H1 (cell line): ENCODE data around the gene ALG9. TPM values are rescaled to one million over a fixed set of nuclear protein-coding genes. Genes with fewer than 3 reads are reported as not detected.

Experiments used
- CTCF ChIA-PET: fragments of 300-600 bp; sonication (Branson Sonifier 250); formaldehyde crosslinking; loops from one replicate; lab custom pipeline; 2021; ENCODE audit not compliant: partially characterized antibody; lab: Charles Lee
- POLR2A ChIA-PET: fragments of 300-600 bp; sonication (Branson Sonifier 250); formaldehyde crosslinking; loops from one replicate; lab custom pipeline; 2021; ENCODE audit warnings: inconsistent platforms; ENCODE audit not compliant: partially characterized antibody; lab: Charles Lee
- DNase-seq, 2 experiments: peaks; one replicate each; pipeline versions ENCODE4 v3.0.0 to v3.0.0-alpha.2; 2010 to 2022; ENCODE audit warnings: low spot score in 2 of 2, low read depth in 1 of 2, mixed read lengths in 1 of 2
- FAIRE-seq: peaks from 2 replicates; lab custom pipeline; 2011; peaks lifted over from hg19 to GRCh38; lab: Jason Lieb, UNC
- H2AFZ ChIP-seq: 2 replicates; pipeline ENCODE4 v1.8.1; 2012; ENCODE audit warnings: low read length, inconsistent platforms
- H2AK5ac ChIP-seq: 2 replicates; pipeline ENCODE4 v1.6.1; 2013; ENCODE audit warnings: low read depth, low read length
- H2BK120ac ChIP-seq: replicated peaks from 2 replicates; pipeline ENCODE3; 2013; ENCODE audit warnings: low read depth, low read length, inconsistent platforms
- H2BK12ac ChIP-seq: 2 replicates; pipeline ENCODE4 v1.6.1; 2013; ENCODE audit warnings: low read depth, low read length
- H2BK15ac ChIP-seq: 2 replicates; pipeline ENCODE4 v1.6.1; 2013; ENCODE audit warnings: low read length
- H2BK20ac ChIP-seq: 2 replicates; pipeline ENCODE4 v1.6.1; 2013; ENCODE audit warnings: low read length
- H2BK5ac ChIP-seq: 2 replicates; pipeline ENCODE4 v1.6.1; 2013; ENCODE audit warnings: low read depth, low read length
- H3K14ac ChIP-seq: 2 replicates; pipeline ENCODE4 v1.6.1; 2013; ENCODE audit warnings: inconsistent platforms; ENCODE audit not compliant: insufficient read length
- H3K18ac ChIP-seq: 2 replicates; pipeline ENCODE4 v1.6.1; 2013; ENCODE audit warnings: low read length; ENCODE audit errors: extremely low read depth
- H3K23ac ChIP-seq: 2 replicates; pipeline ENCODE4 v1.6.1; 2013; ENCODE audit warnings: inconsistent platforms; ENCODE audit not compliant: insufficient read length
- H3K23me2 ChIP-seq: 2 replicates; pipeline ENCODE4 v1.6.1; 2013; ENCODE audit warnings: low read depth, low read length
- H3K27ac ChIP-seq: 2 replicates; pipeline ENCODE4 v1.6.1; 2011; ENCODE audit warnings: low read depth, low read length, inconsistent platforms
- H3K27me3 ChIP-seq, 4 experiments: replicated peaks in 1 of 4; 1 replicate in 1 of 4; 2 replicates in 3 of 4; pipeline versions ENCODE4 v1.6.1 to v1.8.1; 2011 to 2013; ENCODE audit warnings: low read length in 3 of 4, mild to moderate bottlenecking in 3 of 4, inconsistent platforms in 2 of 4, mixed read lengths in 2 of 4, moderate library complexity in 1 of 4; ENCODE audit not compliant: control insufficient read depth in 3 of 4, insufficient read depth in 3 of 4; ENCODE audit errors: extremely low read depth in 1 of 4
- H3K36me3 ChIP-seq, 4 experiments: 2 replicates each; pipeline versions ENCODE4 v1.6.1 to v1.8.1; 2011 to 2013; ENCODE audit warnings: mild to moderate bottlenecking in 4 of 4, low read length in 3 of 4, moderate library complexity in 2 of 4, control low read depth in 1 of 4, inconsistent platforms in 1 of 4; ENCODE audit not compliant: insufficient read depth in 4 of 4, control insufficient read depth in 2 of 4
- H3K4ac ChIP-seq: replicated peaks from 2 replicates; pipeline ENCODE3; 2013; ENCODE audit warnings: low read length, low read depth, mixed read lengths, inconsistent platforms; ENCODE audit not compliant: insufficient read length
- H3K4me1 ChIP-seq, 4 experiments: replicated peaks in 1 of 4; 1 replicate in 1 of 4; 2 replicates in 3 of 4; pipeline versions ENCODE4 v1.6.1 to v1.8.1; 2011 to 2013; ENCODE audit warnings: low read length in 3 of 4, inconsistent platforms in 2 of 4, mixed read lengths in 1 of 4; ENCODE audit not compliant: insufficient read depth in 4 of 4, control insufficient read depth in 3 of 4
- H3K4me2 ChIP-seq, 2 experiments: 2 replicates each; pipeline versions ENCODE4 v1.6.1 to v1.8.1; 2011 to 2013; ENCODE audit warnings: low read depth in 2 of 2, low read length in 2 of 2, control low read depth in 1 of 2, inconsistent platforms in 1 of 2, mild to moderate bottlenecking in 1 of 2; ENCODE audit not compliant: insufficient read depth in 1 of 2
- H3K4me3 ChIP-seq, 4 experiments: fragments of 200-600, 300-600 bp in 1 of 4; sonication (generic), shearing (Covaris generic), sonication (Bioruptor Twin) in 1 of 4; 2 replicates each; pipeline versions ENCODE4 v1.5.1 to v1.8.1; 2011 to 2016; ENCODE audit warnings: low read length in 4 of 4, low read depth in 3 of 4, control low read depth in 2 of 4, inconsistent platforms in 2 of 4, mild to moderate bottlenecking in 2 of 4, mixed read lengths in 1 of 4, moderate library complexity in 1 of 4; ENCODE audit not compliant: insufficient read depth in 2 of 4; ENCODE audit errors: extremely low read depth in 1 of 4
- H3K56ac ChIP-seq: replicated peaks from 2 replicates; pipeline ENCODE3; 2013; ENCODE audit warnings: low read depth, mild to moderate bottlenecking, mixed read lengths, low read length, inconsistent platforms; ENCODE audit not compliant: insufficient read length
- H3K79me1 ChIP-seq: 2 replicates; pipeline ENCODE4 v1.6.1; 2013; ENCODE audit warnings: low read depth, low read length, control low read depth
- H3K79me2 ChIP-seq, 2 experiments: 2 replicates each; pipeline versions ENCODE4 v1.6.1 to v1.8.1; 2012 to 2013; ENCODE audit warnings: low read length in 2 of 2, mild to moderate bottlenecking in 2 of 2, inconsistent platforms in 1 of 2; ENCODE audit not compliant: insufficient read depth in 2 of 2, control insufficient read depth in 1 of 2
- H3K9ac ChIP-seq, 4 experiments: replicated peaks in 1 of 4; 1 replicate in 1 of 4; 2 replicates in 3 of 4; pipeline versions ENCODE4 v1.6.1 to v1.8.1; 2011 to 2013; ENCODE audit warnings: low read depth in 3 of 4, low read length in 3 of 4, control low read depth in 2 of 4, mild to moderate bottlenecking in 2 of 4, moderate library complexity in 2 of 4, inconsistent platforms in 1 of 4; ENCODE audit errors: extremely low read depth in 1 of 4
- H3K9me3 ChIP-seq, 2 experiments: 2 replicates each; pipeline versions ENCODE4 v1.6.1 to v1.8.1; 2012 to 2013; ENCODE audit warnings: mild to moderate bottlenecking in 2 of 2, moderate library complexity in 2 of 2, control low read depth in 1 of 2, inconsistent platforms in 1 of 2, low read depth in 1 of 2, low read length in 1 of 2, mixed read lengths in 1 of 2; ENCODE audit not compliant: insufficient read depth in 2 of 2
- H4K20me1 ChIP-seq, 2 experiments: replicated peaks in 1 of 2; 2 replicates each; pipeline versions ENCODE3 to v1.8.1; 2011 to 2013; ENCODE audit warnings: inconsistent platforms in 2 of 2, low read length in 2 of 2, mild to moderate bottlenecking in 1 of 2; ENCODE audit not compliant: insufficient read depth in 2 of 2, control insufficient read depth in 1 of 2
- H4K5ac ChIP-seq: 2 replicates; pipeline ENCODE4 v1.6.1; 2013; ENCODE audit warnings: low read length, low read depth, mixed read lengths, inconsistent platforms; ENCODE audit not compliant: insufficient read length
- H4K8ac ChIP-seq: 2 replicates; pipeline ENCODE4 v1.8.0; 2013; ENCODE audit warnings: mild to moderate bottlenecking, moderate library complexity, low read length, inconsistent platforms; ENCODE audit not compliant: insufficient read depth; ENCODE audit errors: extremely low read depth
- H4K91ac ChIP-seq: replicated peaks from 2 replicates; pipeline ENCODE3; 2013; ENCODE audit warnings: low read length, mixed read lengths, inconsistent platforms; ENCODE audit not compliant: insufficient read length
- BCL11A ChIP-seq, 2 experiments: IDR thresholded peaks; one replicate each; pipeline ENCODE4 v1.6.1; 2011; ENCODE audit warnings: low read depth in 2 of 2, low read length in 2 of 2, mild to moderate bottlenecking in 2 of 2
- CHD1 ChIP-seq: IDR thresholded peaks from 2 replicates; pipeline ENCODE4 v1.6.1; 2012; ENCODE audit warnings: low read depth, low read length, improper control_type of control experiment
- CTBP2 ChIP-seq: IDR thresholded peaks from 2 replicates; pipeline ENCODE4 v1.7.0; 2011; ENCODE audit warnings: borderline replicate concordance, mild to moderate bottlenecking, moderate library complexity, mixed read lengths, low read length; ENCODE audit not compliant: insufficient read depth, insufficient read length
- HDAC6 ChIP-seq: IDR thresholded peaks from one replicate; pipeline ENCODE4 v1.7.1; 2012; ENCODE audit warnings: low read depth, mild to moderate bottlenecking, inconsistent platforms, low read length, moderate library complexity
- POLR2AphosphoS5 ChIP-seq: IDR thresholded peaks from 2 replicates; pipeline ENCODE4 v1.6.1; 2011; ENCODE audit warnings: low read depth, low read length
- RAD21 ChIP-seq, 2 experiments: IDR thresholded peaks in 1 of 2; conservative IDR thresholded peaks in 1 of 2; 2 replicates each; pipeline ENCODE4 v1.6.1; 2011; ENCODE audit warnings: low read depth in 2 of 2, low read length in 2 of 2, improper control_type of control experiment in 1 of 2, inconsistent platforms in 1 of 2, mild to moderate bottlenecking in 1 of 2, moderate library complexity in 1 of 2
- SAP30 ChIP-seq: fragments of 300-600 bp; sonication (generic); IDR thresholded peaks from 2 replicates; pipeline ENCODE4 v1.7.1; 2012; ENCODE audit warnings: low read length, moderate library complexity, mild to moderate bottlenecking, inconsistent platforms; ENCODE audit not compliant: insufficient read depth, insufficient replicate concordance
- ZNF274 ChIP-seq: IDR thresholded peaks from 2 replicates; pipeline ENCODE4 v1.7.0; 2012; ENCODE audit warnings: low read length, borderline replicate concordance; ENCODE audit errors: extremely low read depth
- WGBS, 2 experiments: shearing (Covaris generic) in 1 of 2; methylation state at CpG; one replicate each; pipeline versions ENCODE4 v1.1.6 to v1.1.7; 2013 to 2015; ENCODE audit warnings: low lambda C conversion rate in 2 of 2, mixed read lengths in 2 of 2, inconsistent platforms in 1 of 2, low coverage in 1 of 2, missing lambda C conversion rate in 1 of 2; ENCODE audit not compliant: insufficient replicate concordance in 2 of 2, insufficient coverage in 1 of 2, insufficient read length in 1 of 2; ENCODE audit errors: extremely low coverage in 1 of 2, missing lambda C conversion rate in 1 of 2; 5-methylcytosine and 5-hydroxymethylcytosine counted together
- polyA plus RNA-seq, 7 experiments: library from polyadenylated mRNA; depleted of rRNA in 3 of 7; stranded (reverse) in 5 of 7; unstranded in 2 of 7; fragments of >200 nt in 5 of 7; fragments of 200-250 nt in 2 of 7; gene quantifications; 1 replicate in 5 of 7; 2 replicates in 1 of 7; 4 replicates in 1 of 7; pipeline versions ENCODE4 v1.2.1 to v1.2.3, GENCODE V29; 2011 to 2013; ENCODE audit warnings: missing spikeins in 2 of 7, mixed read lengths in 2 of 7
- total RNA-seq: library from RNA; stranded (reverse); fragmentation: NEBNext Ultra II Directional; extraction: Animal tissue kit (Norgen Biotek cat#: 25700); gene quantifications from 2 replicates; pipeline ENCODE4 v1.2.1, GENCODE V29; 2021
- TF ChIP-seq, protein P1 (sequence below): IDR thresholded peaks from 2 replicates; pipeline ENCODE4 v1.6.1; 2012; ENCODE audit warnings: inconsistent platforms
- TF ChIP-seq, protein P2 (sequence below): IDR thresholded peaks from 2 replicates; pipeline ENCODE4 v1.6.1; 2011; ENCODE audit warnings: low read depth, mild to moderate bottlenecking, low read length; ENCODE audit not compliant: insufficient read depth

The ALG9 gene
- total and polyA plus RNA-seq, 2 of the 8 experiments (the other 6 are each of a cell fraction or from before 2014, with no cell fraction given), result 23.5 to 24.5 TPM

DNA sequence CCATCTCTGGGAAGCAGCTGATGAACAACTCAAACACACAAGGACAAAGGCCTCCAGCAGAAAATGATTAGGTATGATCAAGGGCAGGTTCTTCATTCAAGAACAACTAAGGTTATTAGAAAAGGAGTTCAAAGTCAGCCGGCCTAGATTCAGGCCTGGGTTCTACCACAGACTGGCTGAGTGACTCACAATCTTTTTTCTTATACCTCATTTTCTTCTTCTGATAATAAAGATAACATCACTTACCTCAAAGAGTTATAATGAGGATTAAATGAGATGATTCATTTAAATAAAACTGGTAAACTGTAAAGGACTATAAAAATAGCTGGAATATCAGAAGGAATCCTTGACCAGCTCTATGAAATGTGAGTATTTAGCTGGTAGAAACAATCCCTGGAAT is 55.9 kb downstream of the ALG9 start:
- H4K8ac ChIP-seq, result no peak overlapping the region
- TF ChIP-seq ZNF274 (no peak), CHD1 (no peak), BCL11A (IDR thresholded peaks at IDR 0.05; ENCODE audit: low read depth in 2 of 2, low read length in 2 of 2) (no peak), POLR2AphosphoS5 (no peak), SAP30 (no peak), CTBP2 (no peak), HDAC6 (no peak), RAD21 (IDR thresholded peaks at IDR 0.05 in 1 of 2, conservative IDR thresholded peaks at IDR 0.05 in 1 of 2; ENCODE audit: low read depth in 2 of 2, low read length in 2 of 2) (no peak)
- TF ChIP-seq, protein P1, sequence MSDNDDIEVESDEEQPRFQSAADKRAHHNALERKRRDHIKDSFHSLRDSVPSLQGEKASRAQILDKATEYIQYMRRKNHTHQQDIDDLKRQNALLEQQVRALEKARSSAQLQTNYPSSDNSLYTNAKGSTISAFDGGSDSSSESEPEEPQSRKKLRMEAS, result no peak
- TF ChIP-seq, protein P2, sequence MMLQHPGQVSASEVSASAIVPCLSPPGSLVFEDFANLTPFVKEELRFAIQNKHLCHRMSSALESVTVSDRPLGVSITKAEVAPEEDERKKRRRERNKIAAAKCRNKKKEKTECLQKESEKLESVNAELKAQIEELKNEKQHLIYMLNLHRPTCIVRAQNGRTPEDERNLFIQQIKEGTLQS, result no peak
- H4K5ac ChIP-seq, result no peak overlapping the region
- H3K4ac ChIP-seq, result no peak overlapping the region
- H3K4me2 ChIP-seq, result no peak overlapping the region
- no peak overlapping the region for H2BK5ac ChIP-seq
- no peaks in the 10 kb centered on the region for H4K20me1 ChIP-seq
- 86% methylated on average over 1 of the region's 1 CpG; no CpG with 5 or more reads in 1 of the 2 experiments for WGBS, 2 experiments
- no peaks in the 10 kb centered on the region for H3K36me3 ChIP-seq
- no peaks in the 10 kb centered on the region for H3K79me2 ChIP-seq
- no peak overlapping the region for H3K56ac ChIP-seq
- DNase-seq, result no peak
- H3K23me2 ChIP-seq, result no peaks in the 10 kb centered on the region
- no peak overlapping the region for H2AK5ac ChIP-seq
- no peak overlapping the region for H3K14ac ChIP-seq
- H3K4me3 ChIP-seq, result no peak overlapping the region
- no peaks in the 10 kb centered on the region for H3K27me3 ChIP-seq
- no peaks in the 10 kb centered on the region for H3K4me1 ChIP-seq
- no peak overlapping the region for H2BK12ac ChIP-seq
- no peak overlapping the region for H2BK120ac ChIP-seq
- no peaks in the 10 kb centered on the region for H3K9me3 ChIP-seq
- no peak overlapping the region for H2BK15ac ChIP-seq
- no peak for FAIRE-seq
- H3K79me1 ChIP-seq, result no peaks in the 10 kb centered on the region
- no peak overlapping the region for H3K27ac ChIP-seq
- no peak overlapping the region for H2AFZ ChIP-seq
- ChIA-PET CTCF (interaction anchor here (0.9 to 1.6 kb wide), 2 partner anchors 10 to 17 kb away, joined by 3 read pairs; no protein-coding TSS in a partner anchor), POLR2A (no interaction called here)
- no peak overlapping the region for H4K91ac ChIP-seq
- H2BK20ac ChIP-seq, result no peak overlapping the region
- no peak overlapping the region for H3K18ac ChIP-seq
- H3K23ac ChIP-seq, result no peak overlapping the region
- H3K9ac ChIP-seq, result no peak overlapping the region
